HG02981 (cell line): ENCODE results near the gene COPZ2.
A peak's percentile ranks its signal among the peaks of the same experiment; 100 is the strongest.
"Not testable (repeated sequence)": the region's sequence is repeated elsewhere in the genome, so short reads cannot be mapped to it uniquely, and the experiment has no call there.

Experiments
- ATAC-seq: cut with Tn5 transposase; IDR thresholded peaks from one replicate; pipeline ENCODE4 v1.9.1; 2021; ENCODE audit warnings: mild to moderate bottlenecking, moderate library complexity; ENCODE audit not compliant: unreplicated experiment

Gene COPZ2

DNA sequence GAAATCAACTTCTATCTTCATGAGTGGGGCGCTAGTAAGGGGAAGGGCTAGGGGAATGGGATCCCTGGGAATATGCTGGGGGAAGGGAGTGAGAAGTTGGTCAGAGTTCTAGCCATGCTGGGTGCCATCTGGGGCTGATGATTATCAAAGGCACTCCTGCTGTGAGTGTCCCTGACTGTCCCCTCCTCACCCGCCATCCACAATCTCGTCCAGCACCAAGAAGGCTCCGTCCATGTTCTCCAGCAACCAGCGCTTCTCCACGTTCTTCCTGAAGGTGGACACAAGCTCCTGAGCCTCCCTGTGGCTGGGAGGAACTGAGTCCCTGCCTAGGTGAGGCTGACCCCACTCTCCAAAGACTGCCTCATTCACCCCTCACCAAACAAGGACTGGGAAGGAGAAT is 5.6 kb downstream of the COPZ2 start:
- ATAC-seq, result no peak

DNA sequence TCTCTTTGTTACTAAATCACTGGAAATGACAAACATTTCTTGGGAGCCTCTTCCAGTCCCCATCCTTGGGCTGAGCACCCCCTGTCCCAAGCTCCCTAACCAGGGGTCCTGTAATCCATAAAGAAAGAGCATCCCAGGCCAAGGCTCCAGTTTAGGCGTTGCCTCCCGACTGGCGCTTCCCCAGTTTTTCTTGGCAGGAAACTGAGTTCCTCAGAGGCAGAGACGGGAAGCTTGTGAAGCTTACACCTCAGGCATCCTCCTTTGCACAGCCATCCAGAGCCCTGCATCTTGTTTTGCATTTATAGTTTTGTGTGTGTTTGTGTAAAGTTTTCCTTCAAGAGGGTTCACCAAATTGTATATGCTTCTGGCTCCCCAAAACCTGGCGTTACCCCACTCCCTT is 7.1 kb downstream of the COPZ2 start:
- no peak for ATAC-seq

DNA sequence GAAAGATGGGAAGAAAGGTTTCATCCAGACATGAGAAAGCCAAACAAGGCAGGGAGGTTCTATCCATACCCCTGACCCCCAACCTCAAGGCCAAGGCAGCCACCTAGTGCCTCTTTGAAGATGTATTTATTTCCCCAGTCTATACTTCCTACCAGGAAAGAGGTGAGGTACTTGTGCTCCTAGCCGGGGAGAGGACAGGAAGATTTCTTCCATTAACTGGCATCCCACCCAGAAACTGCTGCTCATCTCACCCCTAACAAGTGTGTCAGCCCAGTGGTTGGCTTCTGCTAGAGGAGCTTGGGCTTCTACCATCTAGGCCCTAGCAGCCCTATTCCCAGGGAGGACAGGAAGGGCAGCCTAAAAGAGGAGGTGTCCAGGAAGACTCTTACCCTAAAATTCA is 8.9 kb downstream of the COPZ2 start:
- no peak for ATAC-seq

- no peak for ATAC-seq
Observed at GRCh38 chr17:48027322-48027981, 10.1 kb downstream of the COPZ2 start.

DNA sequence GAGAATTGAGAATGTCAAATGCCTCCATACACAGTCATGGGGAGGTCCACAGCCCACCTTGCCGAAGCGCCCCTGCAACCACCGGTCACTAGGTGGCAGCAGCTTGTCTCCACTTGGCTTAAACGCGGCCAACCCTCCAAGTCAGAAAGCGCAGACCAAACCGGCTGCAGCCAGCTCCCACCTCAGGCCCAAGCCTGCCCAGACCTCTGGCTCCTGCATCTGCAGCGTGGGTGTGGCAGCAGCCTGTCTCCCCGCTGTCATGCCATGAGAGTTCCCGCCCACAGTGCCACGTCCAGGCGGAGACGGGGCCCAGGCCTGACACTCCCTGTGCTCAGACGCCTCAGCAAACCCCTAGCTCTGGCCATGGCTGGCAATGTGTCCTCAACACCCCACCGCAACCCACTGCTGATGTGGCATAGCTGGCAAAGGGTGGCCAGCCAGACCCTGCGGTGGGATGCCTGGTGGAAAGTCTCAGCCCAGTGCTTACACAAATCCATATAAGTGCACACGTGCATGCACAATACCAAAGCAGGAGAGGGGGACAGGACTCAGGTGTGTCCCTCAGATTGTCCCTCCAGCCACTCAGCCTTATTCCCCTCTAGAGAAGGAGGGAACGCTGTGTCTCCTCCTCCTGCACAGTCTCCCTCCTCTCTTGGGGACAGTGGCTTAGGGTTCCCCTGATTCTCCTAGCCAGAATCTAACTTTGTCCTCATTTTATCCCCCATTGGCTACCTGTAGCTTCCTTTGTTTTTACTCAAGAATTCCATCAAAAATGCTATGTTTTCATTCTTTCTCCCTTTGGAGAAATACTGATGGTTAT is 10.9 kb downstream of the COPZ2 start:
- ATAC-seq, result no peak

- ATAC-seq, result no peak
Observed at GRCh38 chr17:48025904-48026501, 11.6 kb downstream of the COPZ2 start.

DNA sequence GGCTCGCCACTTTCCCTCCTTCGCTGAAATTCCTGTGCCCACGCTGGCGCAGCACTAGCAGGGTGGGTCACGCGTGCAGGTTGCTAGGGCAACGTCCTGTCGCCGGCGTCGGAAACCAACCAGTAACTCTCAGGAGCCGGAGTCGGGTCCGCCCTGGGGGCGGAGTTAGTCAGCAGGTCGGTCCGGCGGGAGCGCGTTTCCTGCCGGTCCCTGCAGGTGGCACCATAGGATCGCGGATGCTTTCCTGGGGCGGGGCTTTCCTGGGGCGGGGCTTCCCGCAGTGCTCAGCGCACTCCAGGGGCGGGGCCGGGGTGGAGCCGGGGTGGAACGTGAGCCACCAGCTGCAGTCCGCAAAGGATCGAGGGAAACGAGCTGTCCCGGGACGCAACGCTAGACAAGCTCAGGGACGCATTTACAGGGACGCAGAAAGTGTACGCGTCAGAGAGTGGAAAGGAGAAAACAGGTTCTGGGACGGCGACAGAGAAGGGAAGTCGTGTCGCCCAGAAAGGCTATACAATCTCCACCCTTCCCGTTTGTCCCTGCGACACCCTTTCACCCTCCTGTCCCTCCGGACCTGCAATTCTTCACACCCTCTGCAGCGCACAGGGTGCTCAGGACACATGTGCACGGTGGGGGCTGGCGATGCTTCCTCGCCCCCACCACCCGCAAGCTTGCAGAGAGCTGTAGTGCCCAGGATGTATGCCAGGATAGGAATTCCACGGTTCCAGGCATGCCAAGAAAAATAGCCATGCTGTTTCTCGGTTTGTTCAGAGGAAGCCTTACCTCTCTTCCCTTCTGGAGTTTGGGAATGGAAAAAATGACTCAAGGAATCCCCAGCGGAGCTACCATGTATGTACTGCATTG is 12.3 kb downstream of the COPZ2 start:
- peak; percentile 83 for ATAC-seq

- no peak for ATAC-seq
Observed at GRCh38 chr17:48024149-48025039, 13.2 kb downstream of the COPZ2 start.

GRCh38 chr17:48023400-48024148 is 14.0 kb downstream of the COPZ2 start:
- no peak for ATAC-seq

- ATAC-seq, result no peak
Observed at GRCh38 chr17:48022901-48023300, 14.7 kb downstream of the COPZ2 start.

- ATAC-seq, result no peak
Observed at GRCh38 chr17:48021934-48022333, 15.7 kb downstream of the COPZ2 start.

DNA sequence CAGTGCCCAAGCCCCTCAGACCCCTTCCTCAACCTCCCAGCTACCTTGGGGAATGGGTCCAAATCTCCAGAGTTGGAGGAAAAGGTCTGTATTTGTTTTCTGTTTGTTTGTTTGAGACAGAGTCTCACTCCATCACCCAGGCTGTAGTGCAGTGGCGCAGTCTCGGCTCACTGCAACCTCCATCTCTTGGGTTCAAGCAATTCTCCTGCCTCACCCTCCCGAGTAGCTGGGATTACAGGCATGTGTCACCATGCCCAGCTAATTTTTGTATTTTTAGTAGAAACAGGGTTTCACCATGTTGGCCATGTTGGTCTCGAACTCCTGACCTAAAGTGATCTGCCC is 19.8 kb downstream of the COPZ2 start:
- ATAC-seq, result not testable (repeated sequence)

GRCh38 chr17:48016112-48016511 is 21.5 kb downstream of the COPZ2 start:
- no peak for ATAC-seq

GRCh38 chr17:48014595-48015111 is 22.9 kb downstream of the COPZ2 start:
- ATAC-seq, result no peak

GRCh38 chr17:48013876-48014594 is 23.6 kb downstream of the COPZ2 start:
- no peak for ATAC-seq

DNA sequence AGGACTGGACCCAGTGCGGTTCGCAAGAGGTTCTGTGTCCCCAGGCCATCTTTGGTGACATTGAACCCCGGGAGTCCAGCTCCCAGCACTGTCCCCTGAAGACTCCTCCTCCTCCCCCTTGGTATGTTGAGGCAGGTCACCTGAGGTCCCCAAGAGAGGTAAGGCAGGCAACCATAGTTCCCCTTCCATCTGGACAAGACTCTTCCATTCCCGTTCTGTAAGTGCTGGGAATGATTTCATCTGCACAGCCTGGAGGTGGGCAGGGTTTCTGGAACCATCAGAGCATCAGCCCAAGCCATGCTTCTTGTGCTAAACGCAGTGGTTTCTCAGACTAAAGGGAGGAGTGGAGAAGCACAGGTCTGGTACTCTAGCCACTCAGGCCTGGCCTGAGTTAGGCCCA is 24.9 kb downstream of the COPZ2 start:
- ATAC-seq, result no peak

GRCh38 chr17:48012151-48012520 is 25.5 kb downstream of the COPZ2 start:
- ATAC-seq, result no peak

- ATAC-seq, result no peak
Observed at GRCh38 chr17:48011405-48012150, 26.0 kb downstream of the COPZ2 start.
